Panc1 (cell line): Measurements from ENCODE around the gene EHD4. TPM values are rescaled to one million over a fixed set of nuclear protein-coding genes. Genes with fewer than 3 reads are reported as not detected.

Source experiments
- ATAC-seq: fragments of 200-7000 bp; cut with Tn5 transposase; 2 replicates; pipeline ENCODE4 v1.9.1; 2020; ENCODE audit warnings: mild to moderate bottlenecking, moderate library complexity
- BruUV-seq: library from RNA; stranded (reverse); fragments of 400-500 nt; replicated peaks from 2 replicates; lab custom pipeline; 2021; lab: Mats Ljungman, UMichigan
- CTCF ChIA-PET: fragments of 300-600 bp; sonication (Branson Sonifier 250); formaldehyde crosslinking; loops from one replicate; lab custom pipeline; 2022; ENCODE audit warnings: antibody characterized with exemption; lab: Charles Lee
- POLR2A ChIA-PET: fragments of 300-600 bp; sonication (Branson Sonifier 250); formaldehyde crosslinking; loops from one replicate; lab custom pipeline; 2022; ENCODE audit warnings: antibody characterized with exemption; lab: Charles Lee
- DNase-seq: peaks from one replicate; pipeline ENCODE4 v3.0.0-alpha.2; 2010; ENCODE audit warnings: low read depth, low spot score
- H3K27ac ChIP-seq: 2 replicates; pipeline ENCODE4 v1.5.1; 2011; ENCODE audit warnings: mild to moderate bottlenecking, low read length, inconsistent platforms
- H3K27me3 ChIP-seq: fragments of 200-500 bp; sonication (Bioruptor generic); 2 replicates; pipeline ENCODE4 v1.6.0; 2014; ENCODE audit warnings: low read length, inconsistent platforms; ENCODE audit not compliant: control insufficient read depth, insufficient read depth
- H3K36me3 ChIP-seq: fragments of 200-500 bp; sonication (Bioruptor generic); 2 replicates; pipeline ENCODE4 v1.5.1; 2014; ENCODE audit warnings: inconsistent platforms, mild to moderate bottlenecking, low read length, moderate library complexity; ENCODE audit not compliant: control insufficient read depth, insufficient read depth
- H3K4me1 ChIP-seq: 2 replicates; pipeline ENCODE4 v1.5.1; 2011; ENCODE audit warnings: inconsistent platforms, mild to moderate bottlenecking, low read length, moderate library complexity; ENCODE audit not compliant: control insufficient read depth, insufficient read depth
- H3K4me3 ChIP-seq, 2 experiments: 2 replicates each; pipeline ENCODE4 v1.5.1; 2011 to 2012; ENCODE audit warnings: low read depth in 2 of 2, low read length in 2 of 2, mild to moderate bottlenecking in 2 of 2, inconsistent platforms in 1 of 2, moderate library complexity in 1 of 2
- H3K9me3 ChIP-seq: fragments of 200-500 bp; sonication (Bioruptor generic); 2 replicates; pipeline ENCODE4 v1.5.1; 2014; ENCODE audit warnings: low read depth, mild to moderate bottlenecking, inconsistent platforms, low read length, moderate library complexity; ENCODE audit not compliant: control insufficient read depth, insufficient read depth
- POLR2AphosphoS5 ChIP-seq: IDR thresholded peaks from 2 replicates; pipeline ENCODE4 v1.6.1; 2012; ENCODE audit warnings: mild to moderate bottlenecking, low read depth, low read length, moderate library complexity
- SIN3A ChIP-seq: IDR thresholded peaks from 2 replicates; pipeline ENCODE4 v1.6.1; 2012; ENCODE audit warnings: low read depth, mild to moderate bottlenecking, low read length, moderate library complexity, borderline replicate concordance; ENCODE audit not compliant: insufficient read depth
- TCF7L2 ChIP-seq: IDR thresholded peaks from 2 replicates; pipeline ENCODE4 v1.6.1; 2011; ENCODE audit warnings: mild to moderate bottlenecking, low read depth, low read length, inconsistent platforms
- in situ Hi-C: cut with HindIII; loops from 2 replicates; pipeline ENCODE4 v1.10.0; 2016; ENCODE audit warnings: low sequenced_read_pairs, low pct_unique_long_range_greater_than_20kb
- intact Hi-C: fragments of 100-400 bp; cut with micrococcal nuclease; formaldehyde crosslinking; loops from one replicate; pipeline ENCODE4 v1.10.0; 2022; ENCODE audit not compliant: unreplicated experiment
- total RNA-seq: library from RNA; stranded (reverse); gene quantifications from one replicate; pipeline ENCODE4 v1.2.1, GENCODE V29; 2021; ENCODE audit not compliant: unreplicated experiment
- TF ChIP-seq, protein P1 (sequence below): fragments of 450-650 bp; IDR thresholded peaks from 2 replicates; pipeline ENCODE4 v1.5.1; 2017; ENCODE audit warnings: mild to moderate bottlenecking
- TF ChIP-seq, protein P2 (sequence below), 2 experiments: IDR thresholded peaks; 2 replicates each; pipeline ENCODE4 v1.6.1; 2011 to 2012; ENCODE audit warnings: low read depth in 2 of 2, control low read depth in 1 of 2, low read length in 1 of 2, mild to moderate bottlenecking in 1 of 2, moderate library complexity in 1 of 2; ENCODE audit not compliant: insufficient read depth in 1 of 2

EHD4 gene
- total RNA-seq, 1 experiment from 2014 or later: 43.2 TPM

GRCh38 chr15:41937568-41937923, 34.8 kb downstream of the EHD4 start:
- Histone ChIP-seq H3K4me1 (peaks cover 50% of the 10 kb centered on the region), H3K27ac (peak overlapping the region; percentile 61), H3K27me3 (no peaks in the 10 kb centered on the region), H3K9me3 (no peaks in the 10 kb centered on the region), H3K4me3 (no peak overlapping the region), H3K36me3 (peaks cover 2% of the 10 kb centered on the region; the same call in 1 of the 2 replicates)
- CTCF ChIA-PET: interaction anchor here (1.2 kb wide), 1 partner anchor 35 kb away, joined by 3 read pairs; the partner anchor contains the start of gene EHD4
- TF ChIP-seq, protein P1, sequence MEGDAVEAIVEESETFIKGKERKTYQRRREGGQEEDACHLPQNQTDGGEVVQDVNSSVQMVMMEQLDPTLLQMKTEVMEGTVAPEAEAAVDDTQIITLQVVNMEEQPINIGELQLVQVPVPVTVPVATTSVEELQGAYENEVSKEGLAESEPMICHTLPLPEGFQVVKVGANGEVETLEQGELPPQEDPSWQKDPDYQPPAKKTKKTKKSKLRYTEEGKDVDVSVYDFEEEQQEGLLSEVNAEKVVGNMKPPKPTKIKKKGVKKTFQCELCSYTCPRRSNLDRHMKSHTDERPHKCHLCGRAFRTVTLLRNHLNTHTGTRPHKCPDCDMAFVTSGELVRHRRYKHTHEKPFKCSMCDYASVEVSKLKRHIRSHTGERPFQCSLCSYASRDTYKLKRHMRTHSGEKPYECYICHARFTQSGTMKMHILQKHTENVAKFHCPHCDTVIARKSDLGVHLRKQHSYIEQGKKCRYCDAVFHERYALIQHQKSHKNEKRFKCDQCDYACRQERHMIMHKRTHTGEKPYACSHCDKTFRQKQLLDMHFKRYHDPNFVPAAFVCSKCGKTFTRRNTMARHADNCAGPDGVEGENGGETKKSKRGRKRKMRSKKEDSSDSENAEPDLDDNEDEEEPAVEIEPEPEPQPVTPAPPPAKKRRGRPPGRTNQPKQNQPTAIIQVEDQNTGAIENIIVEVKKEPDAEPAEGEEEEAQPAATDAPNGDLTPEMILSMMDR: no peak
- TF ChIP-seq TCF7L2 (no peak), SIN3A (no peak), POLR2AphosphoS5 (no peak)
- TF ChIP-seq, protein P2, sequence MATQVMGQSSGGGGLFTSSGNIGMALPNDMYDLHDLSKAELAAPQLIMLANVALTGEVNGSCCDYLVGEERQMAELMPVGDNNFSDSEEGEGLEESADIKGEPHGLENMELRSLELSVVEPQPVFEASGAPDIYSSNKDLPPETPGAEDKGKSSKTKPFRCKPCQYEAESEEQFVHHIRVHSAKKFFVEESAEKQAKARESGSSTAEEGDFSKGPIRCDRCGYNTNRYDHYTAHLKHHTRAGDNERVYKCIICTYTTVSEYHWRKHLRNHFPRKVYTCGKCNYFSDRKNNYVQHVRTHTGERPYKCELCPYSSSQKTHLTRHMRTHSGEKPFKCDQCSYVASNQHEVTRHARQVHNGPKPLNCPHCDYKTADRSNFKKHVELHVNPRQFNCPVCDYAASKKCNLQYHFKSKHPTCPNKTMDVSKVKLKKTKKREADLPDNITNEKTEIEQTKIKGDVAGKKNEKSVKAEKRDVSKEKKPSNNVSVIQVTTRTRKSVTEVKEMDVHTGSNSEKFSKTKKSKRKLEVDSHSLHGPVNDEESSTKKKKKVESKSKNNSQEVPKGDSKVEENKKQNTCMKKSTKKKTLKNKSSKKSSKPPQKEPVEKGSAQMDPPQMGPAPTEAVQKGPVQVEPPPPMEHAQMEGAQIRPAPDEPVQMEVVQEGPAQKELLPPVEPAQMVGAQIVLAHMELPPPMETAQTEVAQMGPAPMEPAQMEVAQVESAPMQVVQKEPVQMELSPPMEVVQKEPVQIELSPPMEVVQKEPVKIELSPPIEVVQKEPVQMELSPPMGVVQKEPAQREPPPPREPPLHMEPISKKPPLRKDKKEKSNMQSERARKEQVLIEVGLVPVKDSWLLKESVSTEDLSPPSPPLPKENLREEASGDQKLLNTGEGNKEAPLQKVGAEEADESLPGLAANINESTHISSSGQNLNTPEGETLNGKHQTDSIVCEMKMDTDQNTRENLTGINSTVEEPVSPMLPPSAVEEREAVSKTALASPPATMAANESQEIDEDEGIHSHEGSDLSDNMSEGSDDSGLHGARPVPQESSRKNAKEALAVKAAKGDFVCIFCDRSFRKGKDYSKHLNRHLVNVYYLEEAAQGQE (IDR thresholded peaks at IDR 0.05; ENCODE audit: insufficient read depth in 1 of 2, low read depth in 2 of 2, low read length in 1 of 2): no peak
- intact Hi-C loops (no loop called here), in situ Hi-C loops (no loop called here)
- ATAC-seq (no peak), DNase-seq (no peak)
- BruUV-seq: no TSS peak
- POLR2A ChIA-PET: no interaction called here

DNA sequence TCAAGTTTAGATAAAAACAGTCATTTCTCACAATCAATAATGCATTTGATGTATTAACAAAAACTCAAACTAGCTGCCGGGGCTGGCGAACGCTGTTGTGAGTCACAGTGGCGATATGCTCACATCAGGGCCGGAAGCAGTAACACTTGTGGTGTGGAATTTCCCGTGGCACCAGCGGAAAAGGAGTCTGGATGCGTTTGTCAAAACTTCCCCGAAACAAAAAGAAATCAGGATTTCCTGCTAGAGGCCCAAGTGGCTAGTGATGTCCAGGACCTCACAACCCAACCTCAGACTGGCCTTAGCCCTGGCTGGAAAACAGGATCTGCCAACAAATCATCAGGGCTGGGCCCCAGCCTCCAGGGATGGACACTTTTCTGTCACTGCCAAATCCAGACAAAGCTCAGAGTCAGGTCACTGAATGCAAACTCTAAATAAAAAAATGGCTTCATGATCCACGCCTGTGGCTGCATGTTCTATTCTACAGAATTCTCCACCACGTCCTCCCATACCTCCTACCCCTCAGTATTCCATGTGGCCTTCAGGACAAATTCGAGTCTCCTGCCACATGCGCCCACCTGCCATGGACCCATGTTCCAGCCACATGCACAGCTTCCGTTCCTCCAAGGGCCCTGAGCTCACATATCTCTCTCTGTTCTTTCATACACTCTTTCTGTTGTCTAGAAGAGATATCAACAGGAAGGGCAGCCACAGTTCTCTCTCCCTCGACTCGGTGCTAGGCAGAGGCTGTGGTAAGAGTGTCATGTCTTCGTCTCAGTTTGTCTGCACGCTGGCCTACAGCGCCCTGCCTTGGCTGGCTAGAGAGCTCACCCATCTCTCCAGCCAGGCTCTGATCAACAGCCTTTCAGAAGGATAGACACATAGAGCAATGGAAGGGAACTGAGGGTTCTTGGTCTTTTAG, 35.4 kb downstream of the EHD4 start:
- Histone ChIP-seq H3K9me3 (no peaks in the 10 kb centered on the region), H3K36me3 (peaks cover 2% of the 10 kb centered on the region; the same call in 1 of the 2 replicates), H3K4me1 (peaks cover 55% of the 10 kb centered on the region), H3K4me3 (no peak overlapping the region), H3K27ac (peak overlapping the region; percentile 61), H3K27me3 (no peaks in the 10 kb centered on the region)
- CTCF ChIA-PET: interaction anchor here (1.2 kb wide), 1 partner anchor 36 kb away, joined by 3 read pairs; the partner anchor contains the start of gene EHD4
- no TSS peak for BruUV-seq
- in situ Hi-C loops (no loop called here), intact Hi-C loops (no loop called here)
- no peak for ATAC-seq
- POLR2A ChIA-PET: no interaction called here
- TF ChIP-seq POLR2AphosphoS5 (no peak), TCF7L2 (no peak), SIN3A (no peak)
- TF ChIP-seq, protein P2 (IDR thresholded peaks at IDR 0.05; ENCODE audit: insufficient read depth in 1 of 2, low read depth in 2 of 2, low read length in 1 of 2): no peak
- TF ChIP-seq, protein P1: no peak
- no peak for DNase-seq
